LNCaP clone FGC (cell line): ENCODE data around the gene AKT2.

Source experiments
- DNase-seq: peaks from one replicate; pipeline ENCODE4 v3.0.0-alpha.2; 2011; ENCODE audit warnings: low read depth
- H3K4me3 ChIP-seq: 2 replicates; pipeline ENCODE4 v1.5.1; 2011; ENCODE audit warnings: mild to moderate bottlenecking, low read depth, low read length, control low read depth
- TF ChIP-seq, protein P1 (sequence below): IDR thresholded peaks from 2 replicates; pipeline ENCODE4 v1.5.1; 2012; ENCODE audit warnings: mild to moderate bottlenecking; ENCODE audit not compliant: control insufficient read depth, insufficient read depth; ENCODE audit errors: extremely low read depth

AKT2 gene

GRCh38 chr19:40267601-40267997, 17.5 kb downstream of the AKT2 start:
- H3K4me3 ChIP-seq, result no peak overlapping the region
- TF ChIP-seq, protein P1, sequence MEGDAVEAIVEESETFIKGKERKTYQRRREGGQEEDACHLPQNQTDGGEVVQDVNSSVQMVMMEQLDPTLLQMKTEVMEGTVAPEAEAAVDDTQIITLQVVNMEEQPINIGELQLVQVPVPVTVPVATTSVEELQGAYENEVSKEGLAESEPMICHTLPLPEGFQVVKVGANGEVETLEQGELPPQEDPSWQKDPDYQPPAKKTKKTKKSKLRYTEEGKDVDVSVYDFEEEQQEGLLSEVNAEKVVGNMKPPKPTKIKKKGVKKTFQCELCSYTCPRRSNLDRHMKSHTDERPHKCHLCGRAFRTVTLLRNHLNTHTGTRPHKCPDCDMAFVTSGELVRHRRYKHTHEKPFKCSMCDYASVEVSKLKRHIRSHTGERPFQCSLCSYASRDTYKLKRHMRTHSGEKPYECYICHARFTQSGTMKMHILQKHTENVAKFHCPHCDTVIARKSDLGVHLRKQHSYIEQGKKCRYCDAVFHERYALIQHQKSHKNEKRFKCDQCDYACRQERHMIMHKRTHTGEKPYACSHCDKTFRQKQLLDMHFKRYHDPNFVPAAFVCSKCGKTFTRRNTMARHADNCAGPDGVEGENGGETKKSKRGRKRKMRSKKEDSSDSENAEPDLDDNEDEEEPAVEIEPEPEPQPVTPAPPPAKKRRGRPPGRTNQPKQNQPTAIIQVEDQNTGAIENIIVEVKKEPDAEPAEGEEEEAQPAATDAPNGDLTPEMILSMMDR, result no peak
- no peak for DNase-seq

DNA sequence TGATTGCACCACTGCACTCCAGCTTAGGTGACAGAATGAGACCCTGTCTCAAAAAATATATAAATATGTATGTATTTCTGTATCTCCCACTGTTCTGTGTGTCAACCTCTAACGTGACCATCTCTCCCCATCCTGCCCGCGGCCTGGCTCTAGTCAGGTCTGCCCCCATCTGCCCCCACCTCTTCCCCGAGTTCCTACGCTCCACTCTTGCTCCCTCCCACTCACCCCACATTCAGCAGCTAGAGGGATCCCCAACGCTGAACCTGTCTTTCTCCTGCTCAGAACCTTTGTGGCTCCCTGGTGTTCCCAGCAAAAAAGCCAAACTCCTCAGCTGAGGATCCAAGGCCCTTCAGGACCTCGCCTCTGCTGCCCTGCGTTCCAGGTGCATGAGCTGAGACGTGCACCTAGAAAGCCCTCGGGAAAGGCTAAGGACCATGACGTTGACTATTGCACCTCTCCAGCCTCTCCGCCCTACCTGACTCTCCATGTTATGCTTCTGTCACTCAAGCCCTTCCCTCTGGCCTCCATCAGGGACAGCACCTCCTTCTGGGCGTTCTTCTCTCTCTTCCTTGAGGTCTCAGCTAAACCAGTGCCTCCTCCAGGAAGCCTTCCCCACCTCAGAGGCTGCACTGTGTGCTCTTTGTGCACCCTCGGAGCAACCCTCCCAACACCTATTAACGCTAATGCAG, 18.1 kb downstream of the AKT2 start:
- no peak overlapping the region for H3K4me3 ChIP-seq
- no peak for DNase-seq
- TF ChIP-seq, protein P1, result no peak

DNA sequence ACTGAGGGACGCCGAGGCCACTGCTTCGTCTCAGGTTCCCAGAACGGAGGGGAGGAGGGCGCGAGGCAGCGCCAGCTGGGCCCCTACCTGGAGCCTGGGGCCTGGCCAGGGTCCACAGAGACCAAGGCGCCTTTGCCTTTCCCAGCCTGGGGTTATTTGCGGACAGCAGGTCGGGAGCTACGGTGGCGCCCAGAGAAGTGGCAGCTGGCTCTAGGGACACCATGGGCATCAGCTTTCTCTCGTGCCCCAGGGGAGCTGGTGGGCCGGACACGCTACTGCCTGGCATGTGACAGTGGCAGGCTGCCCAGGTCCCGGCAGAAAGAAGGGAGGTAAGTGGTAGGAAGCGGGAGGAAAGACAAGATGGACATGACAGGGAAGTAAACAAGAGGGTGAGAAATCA, 19.0 kb downstream of the AKT2 start:
- H3K4me3 ChIP-seq, result no peak overlapping the region
- no peak for DNase-seq
- TF ChIP-seq, protein P1, result no peak

DNA sequence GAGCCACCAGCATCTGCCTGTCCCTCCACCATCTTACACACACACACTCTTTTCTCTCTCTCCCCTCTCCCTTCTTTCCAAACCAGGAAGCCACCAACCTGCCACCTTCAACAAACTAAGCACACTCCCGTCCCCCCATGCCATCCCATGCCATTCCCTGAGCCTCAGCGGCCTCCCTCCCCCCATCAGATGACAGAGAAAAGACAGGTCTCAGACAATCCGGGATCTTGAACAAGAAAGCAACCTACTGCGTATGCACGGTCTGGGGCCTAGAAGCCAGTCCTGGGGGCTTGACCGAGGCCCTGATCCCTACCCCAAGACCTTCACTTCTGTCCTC, 19.4 kb downstream of the AKT2 start:
- no peak for DNase-seq
- no peak overlapping the region for H3K4me3 ChIP-seq
- TF ChIP-seq, protein P1, result no peak

- TF ChIP-seq, protein P1, result no peak
- H3K4me3 ChIP-seq, result no peak overlapping the region
- no peak for DNase-seq
Observed at GRCh38 chr19:40265055-40265762, 19.9 kb downstream of the AKT2 start.

- DNase-seq, result no peak
- TF ChIP-seq, protein P1, result no peak
- H3K4me3 ChIP-seq, result no peak overlapping the region
Observed at GRCh38 chr19:40264314-40265054, 20.7 kb downstream of the AKT2 start.
